Measurements from ENCODE around the gene MYEOV.

MYEOV gene

GRCh38 chr11:69303427-69303826, 9.5 kb downstream of the MYEOV start:
- no peak for TF ChIP-seq CTCF (IDR thresholded peaks at IDR 0.05; ENCODE audit: borderline replicate concordance, control extremely low read depth, extremely low read depth, insufficient read depth, missing control alignments)

GRCh38 chr11:69304258-69304657, 10.3 kb downstream of the MYEOV start:
- DNase-seq (ENCODE audit: low spot score), result no peak
- in situ Hi-C loops (cut with MboI; ENCODE audit: low sequenced_read_pairs, unreplicated experiment), result no loop called here
- TF ChIP-seq CTCF (IDR thresholded peaks at IDR 0.05; ENCODE audit: borderline replicate concordance, control extremely low read depth, extremely low read depth, insufficient read depth, missing control alignments), result no peak

More at GRCh38 chr11:69303427-69303826, 9.5 kb downstream of the MYEOV start:
- in situ Hi-C loops (cut with MboI; ENCODE audit: low sequenced_read_pairs, unreplicated experiment), result no loop called here
- no peak for DNase-seq (ENCODE audit: low spot score)

GRCh38 chr11:69304686-69305085, 10.7 kb downstream of the MYEOV start:
- in situ Hi-C loops (cut with MboI; ENCODE audit: low sequenced_read_pairs, unreplicated experiment), result no loop called here
- DNase-seq (ENCODE audit: low spot score), result no peak
- TF ChIP-seq CTCF (IDR thresholded peaks at IDR 0.05; ENCODE audit: borderline replicate concordance, control extremely low read depth, extremely low read depth, insufficient read depth, missing control alignments), result no peak

DNA sequence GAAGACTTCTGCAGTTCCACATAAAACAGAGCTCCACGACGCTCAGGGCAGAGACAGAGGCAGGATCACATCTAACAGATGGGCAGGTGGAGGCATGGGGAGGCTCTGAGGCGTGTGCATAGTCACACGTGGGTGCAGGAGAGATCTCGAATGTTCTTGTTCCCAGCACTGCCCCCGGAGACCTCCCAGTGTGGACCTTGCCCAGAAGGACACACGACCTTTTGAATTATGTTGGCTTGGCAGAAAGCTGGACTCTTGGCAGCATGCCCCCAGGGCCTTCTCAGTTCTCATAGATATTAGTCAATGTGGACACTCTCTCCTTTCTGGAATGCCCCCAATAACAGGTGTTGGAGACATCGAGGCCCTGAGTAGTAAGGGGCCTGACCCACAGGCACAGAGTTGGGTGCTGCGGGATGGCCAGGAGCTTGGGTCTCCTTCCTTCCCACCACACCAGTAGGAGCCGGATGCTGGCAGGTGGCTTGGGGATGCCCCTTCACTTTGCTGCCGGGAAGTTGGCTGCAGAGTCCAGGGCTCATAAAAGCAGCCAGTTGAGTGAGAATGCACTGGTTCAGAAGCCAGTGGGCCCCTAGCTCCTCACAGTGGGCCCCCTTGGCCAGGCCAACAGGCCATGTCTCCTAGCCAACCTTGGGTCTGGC, 12.1 kb downstream of the MYEOV start:
- no peak for DNase-seq (ENCODE audit: low spot score)
- TF ChIP-seq CTCF (IDR thresholded peaks at IDR 0.05; ENCODE audit: borderline replicate concordance, control extremely low read depth, extremely low read depth, insufficient read depth, missing control alignments), result no peak
- in situ Hi-C loops (cut with MboI; ENCODE audit: low sequenced_read_pairs, unreplicated experiment), result no loop called here

GRCh38 chr11:69306821-69307220, 12.9 kb downstream of the MYEOV start:
- in situ Hi-C loops (cut with MboI; ENCODE audit: low sequenced_read_pairs, unreplicated experiment), result no loop called here

DNA sequence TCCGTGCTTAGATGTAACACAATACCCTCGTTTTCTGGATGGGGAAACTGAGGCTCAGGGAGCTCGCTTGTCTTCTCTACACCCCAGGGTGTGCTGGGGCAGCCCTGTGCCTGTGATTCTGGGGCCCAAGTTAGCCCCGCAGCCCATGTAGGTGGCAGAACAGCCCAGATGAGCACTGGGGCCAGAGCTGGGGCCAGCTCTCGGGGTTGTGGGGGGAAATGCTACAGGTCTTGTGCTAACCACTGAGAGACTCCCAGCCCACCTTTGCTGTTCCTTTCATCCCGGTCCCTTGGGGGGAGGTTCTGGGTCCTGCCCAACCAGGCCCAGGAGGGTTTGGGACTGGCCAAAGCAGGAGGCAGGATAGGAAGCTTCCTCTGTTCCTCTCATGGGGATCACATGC, 13.5 kb downstream of the MYEOV start:
- no peak for DNase-seq (ENCODE audit: low spot score)
- in situ Hi-C loops (cut with MboI; ENCODE audit: low sequenced_read_pairs, unreplicated experiment), result no loop called here
- no peak for TF ChIP-seq CTCF (IDR thresholded peaks at IDR 0.05; ENCODE audit: borderline replicate concordance, control extremely low read depth, extremely low read depth, insufficient read depth, missing control alignments)

More at GRCh38 chr11:69306821-69307220, 12.9 kb downstream of the MYEOV start:
- no peak for DNase-seq (ENCODE audit: low spot score)
- TF ChIP-seq CTCF (IDR thresholded peaks at IDR 0.05; ENCODE audit: borderline replicate concordance, control extremely low read depth, extremely low read depth, insufficient read depth, missing control alignments), result no peak
